Measurements from ENCODE around the gene RFX8. TPM values are rescaled to one million over a fixed set of nuclear protein-coding genes. Genes with fewer than 3 reads are reported as not detected.

RFX8 gene
- total and polyA plus RNA-seq, 4 experiments from 2014 or later = 1.2 to 1.3 TPM; not detected in 2

DNA sequence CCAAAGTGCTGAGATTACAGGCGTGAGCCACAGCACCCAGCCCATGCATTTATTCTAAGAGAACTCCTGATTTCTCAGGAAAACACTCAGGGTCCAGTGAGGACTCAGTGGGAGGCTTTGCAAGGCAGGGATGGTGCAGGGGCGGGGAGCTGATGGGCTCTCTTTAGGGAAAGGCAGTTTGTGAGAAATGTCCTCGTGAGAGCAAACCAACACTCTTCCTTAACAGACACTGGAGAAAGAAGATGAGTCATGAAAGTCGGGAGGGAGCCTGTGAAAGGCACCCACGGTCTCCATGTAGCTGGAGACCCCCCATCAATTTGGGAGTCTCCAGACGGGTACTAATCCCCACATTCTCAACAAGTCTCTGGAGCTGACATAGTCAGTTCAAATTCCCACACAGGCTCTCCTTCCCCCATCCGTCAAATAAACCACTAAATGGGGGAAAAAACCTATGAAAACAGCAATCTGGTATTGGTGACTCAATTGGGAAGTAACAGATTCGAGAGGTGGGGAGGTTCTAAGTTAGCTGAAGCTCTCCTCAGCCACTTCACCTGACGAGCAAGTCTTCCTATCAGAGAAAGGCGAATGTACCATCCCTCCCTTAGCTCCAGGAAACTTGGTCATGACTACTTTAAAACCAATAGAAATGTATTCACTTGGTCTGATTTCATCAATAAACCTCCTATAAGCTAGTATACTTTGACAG is 76.6 kb downstream of the RFX8 start:
- peaks cover 0 to 4% of the 10 kb centered on the region in 2 donors for H3K36me3 Mint-ChIP-seq
- Histone ChIP-seq H3K4me1 (ENCODE audit: insufficient read depth, low read length) (no peaks in the 10 kb centered on the region), H3K36me3 (ENCODE audit: insufficient read depth, low read length) (no peaks in the 10 kb centered on the region), H3K4me3 (ENCODE audit: low read length in 2 of 2) (no peak overlapping the region), H3K27ac (ENCODE audit: low read depth, low read length) (no peak overlapping the region), H3K9me3 (ENCODE audit: control insufficient read depth in 1 of 2, low read length in 2 of 2) (no peaks in the 10 kb centered on the region), H3K27me3 (ENCODE audit: insufficient read depth, low read length) (no peaks in the 10 kb centered on the region)
- H3K4me1 Mint-ChIP-seq = no peaks in the 10 kb centered on the region
- H3K27me3 Mint-ChIP-seq = peaks cover 13 to 19% of the 10 kb centered on the region in 2 donors
- DNase-seq = no peak
- no peaks in the 10 kb centered on the region for H3K9me3 Mint-ChIP-seq
- H3K4me3 Mint-ChIP-seq = no peak overlapping the region
- ChIA-PET CTCF (ENCODE audit: partially characterized antibody) (interaction anchor here (1.2 to 1.7 kb wide), 4 partner anchors 10 to 433 kb away, joined by 3 to 6 read pairs (median 3); no protein-coding TSS in a partner anchor), POLR2A (ENCODE audit: partially characterized antibody) (interaction anchor here (1.2 kb wide), 1 partner anchor 68 kb away, joined by 4 read pairs; no protein-coding TSS in a partner anchor)
- intact Hi-C loops (cut with micrococcal nuclease) = no loop called here
- H3K27ac Mint-ChIP-seq = no peak overlapping the region

DNA sequence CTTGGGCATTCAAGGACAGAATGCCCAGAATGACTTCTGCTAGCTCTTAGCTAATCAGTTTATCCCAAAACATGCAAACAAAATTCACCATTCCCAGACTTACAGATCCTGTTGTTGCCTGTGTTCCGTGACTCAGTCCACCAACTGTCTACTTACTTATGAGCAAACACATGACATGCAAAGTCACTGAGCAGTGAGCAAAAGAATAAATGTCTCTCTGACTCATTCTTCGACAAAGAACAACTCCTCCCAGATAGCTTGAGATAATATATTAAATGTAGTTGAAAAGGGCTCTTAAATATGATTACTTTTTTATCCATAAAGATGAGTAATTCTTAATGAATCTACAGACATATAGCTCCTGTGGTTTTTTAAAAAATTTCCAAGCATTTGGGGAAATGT is 78.6 kb downstream of the RFX8 start:
- CTCF ChIA-PET (ENCODE audit: partially characterized antibody) = interaction anchor here (1.2 kb wide), 1 partner anchor 10 kb away, joined by 4 read pairs; no protein-coding TSS in a partner anchor
- intact Hi-C loops (cut with micrococcal nuclease) = no loop called here
- H3K36me3 Mint-ChIP-seq = peaks cover 0 to 4% of the 10 kb centered on the region in 2 donors
- no peaks in the 10 kb centered on the region for H3K4me1 ChIP-seq (ENCODE audit: insufficient read depth, low read length)
- H3K27ac ChIP-seq (ENCODE audit: low read depth, low read length) = no peak overlapping the region
- no peaks in the 10 kb centered on the region for H3K9me3 ChIP-seq (ENCODE audit: control insufficient read depth in 1 of 2, low read length in 2 of 2)
- POLR2A ChIA-PET (ENCODE audit: partially characterized antibody) = no interaction called here
- no peaks in the 10 kb centered on the region for H3K27me3 ChIP-seq (ENCODE audit: insufficient read depth, low read length)
- H3K9me3 Mint-ChIP-seq = no peaks in the 10 kb centered on the region
- no peak overlapping the region for H3K4me3 Mint-ChIP-seq
- no peak for DNase-seq
- no peak overlapping the region for H3K4me3 ChIP-seq (ENCODE audit: low read length in 2 of 2)
- H3K27me3 Mint-ChIP-seq = peaks cover 13 to 23% of the 10 kb centered on the region in 2 donors
- peak overlapping the region in 2 of 7 donors; percentile 10 to 58 for H3K27ac Mint-ChIP-seq
- H3K36me3 ChIP-seq (ENCODE audit: insufficient read depth, low read length) = no peaks in the 10 kb centered on the region
- no peaks in the 10 kb centered on the region for H3K4me1 Mint-ChIP-seq

DNA sequence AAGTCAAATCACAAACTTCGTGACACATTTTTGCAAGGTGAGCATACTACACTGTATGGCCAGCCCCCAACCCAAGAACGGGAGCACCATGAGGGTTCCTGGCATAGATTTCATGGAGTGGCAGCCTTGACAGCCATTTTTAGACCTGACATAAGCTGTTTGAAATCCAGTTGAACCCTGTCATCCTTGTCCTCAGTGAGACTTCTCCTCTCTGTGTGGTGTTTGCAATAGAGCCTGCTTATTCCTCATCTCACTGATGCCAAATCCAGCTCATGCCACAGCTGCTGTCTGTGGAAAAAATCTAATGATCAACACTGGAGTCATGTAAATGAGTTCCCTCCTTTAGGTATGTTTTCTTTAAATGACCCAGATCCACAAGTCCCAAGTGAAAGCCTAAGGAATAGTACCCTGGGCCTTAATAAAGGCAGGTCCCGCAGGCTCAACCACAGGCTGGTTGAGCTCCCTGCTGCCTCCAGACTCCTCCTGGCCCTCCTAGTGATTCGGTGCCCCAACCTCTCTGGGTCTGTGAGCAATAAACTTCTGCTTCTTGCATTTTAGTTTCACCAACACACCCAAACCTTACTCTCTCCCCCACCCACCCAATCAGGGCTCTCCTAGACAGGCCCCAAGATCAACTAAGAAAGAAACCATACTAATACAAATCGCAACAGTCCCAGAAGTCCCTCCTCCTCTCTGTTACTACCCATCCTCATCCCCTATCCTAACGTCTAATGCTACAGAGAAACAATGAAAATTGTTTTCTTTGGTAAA is 79.2 kb downstream of the RFX8 start:
- Mint-ChIP-seq H3K4me3 (no peak overlapping the region), H3K27me3 (peaks cover 13 to 23% of the 10 kb centered on the region in 2 donors), H3K27ac (peak overlapping the region in 2 of 7 donors; percentile 10 to 58), H3K9me3 (no peaks in the 10 kb centered on the region), H3K4me1 (no peaks in the 10 kb centered on the region), H3K36me3 (peaks cover 0 to 4% of the 10 kb centered on the region in 2 donors)
- DNase-seq = no peak
- Histone ChIP-seq H3K9me3 (ENCODE audit: control insufficient read depth in 1 of 2, low read length in 2 of 2) (no peaks in the 10 kb centered on the region), H3K36me3 (ENCODE audit: insufficient read depth, low read length) (no peaks in the 10 kb centered on the region), H3K4me3 (ENCODE audit: low read length in 2 of 2) (no peak overlapping the region), H3K27ac (ENCODE audit: low read depth, low read length) (no peak overlapping the region), H3K4me1 (ENCODE audit: insufficient read depth, low read length) (no peaks in the 10 kb centered on the region), H3K27me3 (ENCODE audit: insufficient read depth, low read length) (no peaks in the 10 kb centered on the region)
- ChIA-PET CTCF (ENCODE audit: partially characterized antibody) (interaction anchor here (1.2 kb wide), 2 partner anchors 9 to 10 kb away, joined by 4 read pairs; no protein-coding TSS in a partner anchor), POLR2A (ENCODE audit: partially characterized antibody) (interaction anchor here (1.2 kb wide), 1 partner anchor 46 kb away, joined by 3 read pairs; no protein-coding TSS in a partner anchor)
- intact Hi-C loops (cut with micrococcal nuclease) = no loop called here

DNA sequence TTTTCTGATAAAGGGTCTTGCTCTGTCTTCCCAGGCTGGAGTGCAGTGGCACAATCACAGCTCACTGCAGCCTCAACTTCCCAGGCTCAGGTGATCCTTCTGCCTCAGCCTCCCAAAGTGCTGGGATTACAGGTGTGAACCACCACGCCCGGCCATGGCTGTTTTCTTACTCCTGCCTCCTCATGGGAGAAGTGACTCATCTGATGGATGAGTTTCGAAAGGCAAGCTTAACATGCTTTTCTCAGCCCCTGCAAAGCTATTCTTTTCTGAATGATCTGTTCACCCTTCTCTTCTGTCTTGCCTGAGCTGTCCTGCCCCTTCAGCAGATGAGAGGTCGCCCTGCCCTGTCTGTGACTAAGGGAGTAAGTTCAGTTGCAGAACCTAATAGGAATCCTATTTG is 86.7 kb downstream of the RFX8 start:
- intact Hi-C loops (cut with micrococcal nuclease) = loop anchor here (5.0 kb wide), 1 partner anchor 136 kb away; the partner anchor contains the start of gene CNOT11
- peak overlapping the region in 7 of 8 donors; percentile 13 to 75 (median 65) for H3K4me3 Mint-ChIP-seq
- no peak overlapping the region for H3K27ac ChIP-seq (ENCODE audit: low read depth, low read length)
- H3K4me1 ChIP-seq (ENCODE audit: insufficient read depth, low read length) = peaks cover 15% of the 10 kb centered on the region
- no peaks in the 10 kb centered on the region for H3K9me3 ChIP-seq (ENCODE audit: control insufficient read depth in 1 of 2, low read length in 2 of 2)
- H3K36me3 Mint-ChIP-seq = no peaks in the 10 kb centered on the region
- no peaks in the 10 kb centered on the region for H3K9me3 Mint-ChIP-seq
- ChIA-PET POLR2A (ENCODE audit: partially characterized antibody) (interaction anchor here (1.1 to 3.6 kb wide), 4 partner anchors 26 to 81 kb away, joined by 3 to 23 read pairs (median 16); no protein-coding TSS in a partner anchor), CTCF (ENCODE audit: partially characterized antibody) (interaction anchor here (0.7 to 5.6 kb wide), 21 partner anchors 9 to 444 kb away, joined by 3 to 124 read pairs (median 5); no protein-coding TSS in a partner anchor)
- DNase-seq = no peak
- H3K36me3 ChIP-seq (ENCODE audit: insufficient read depth, low read length) = no peaks in the 10 kb centered on the region
- peaks cover 17% of the 10 kb centered on the region for H3K27me3 ChIP-seq (ENCODE audit: insufficient read depth, low read length)
- peaks cover 30 to 39% of the 10 kb centered on the region in 2 donors for H3K27me3 Mint-ChIP-seq
- peaks cover 4 to 11% (median 8%) of the 10 kb centered on the region in 4 donors for H3K4me1 Mint-ChIP-seq
- no peak overlapping the region for H3K27ac Mint-ChIP-seq
- H3K4me3 ChIP-seq (ENCODE audit: low read length in 2 of 2) = no peak overlapping the region

DNA sequence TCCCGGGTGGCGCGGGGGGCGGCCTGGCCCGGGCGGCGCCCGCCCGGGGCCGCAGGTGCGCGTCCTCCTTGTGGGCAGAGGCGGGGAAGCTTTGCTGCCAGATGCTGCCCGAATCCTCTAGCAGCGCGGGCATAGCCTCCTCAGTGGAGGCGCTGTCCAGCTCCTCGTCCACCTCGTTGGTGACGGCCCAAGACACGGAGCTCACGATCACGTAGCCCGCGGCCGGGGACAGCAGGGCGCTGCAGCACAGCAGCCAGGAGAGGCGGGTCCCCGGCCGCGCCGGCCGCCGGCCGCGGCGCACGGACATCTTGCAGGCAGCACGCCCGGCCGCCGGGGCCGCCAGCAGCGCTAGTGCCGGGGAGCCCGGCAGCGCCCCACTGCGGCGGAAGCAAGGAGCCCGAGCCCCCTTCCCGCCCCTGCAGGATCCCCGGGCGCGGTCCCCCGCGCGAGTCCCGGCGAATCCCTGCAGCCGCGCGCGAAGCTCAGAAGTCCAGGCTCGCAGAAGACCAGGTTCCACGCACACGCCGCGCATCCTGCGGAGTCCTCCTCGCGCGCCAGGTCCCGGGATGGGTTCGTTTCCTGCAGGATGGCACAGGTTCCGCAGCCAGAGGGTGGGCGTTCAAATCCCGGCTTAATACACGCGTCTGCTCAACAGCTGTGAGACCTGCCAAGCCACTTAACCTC is 87.6 kb downstream of the RFX8 start, which contains the start of gene CREG2:
CREG2 (minus strand) TSS at position 353 of the 684 bp plus-strand sequence; CDS start at position 307, 46 bp downstream.
- H3K9me3 Mint-ChIP-seq = no peaks in the 10 kb centered on the region
- Histone ChIP-seq H3K27me3 (ENCODE audit: insufficient read depth, low read length) (peaks cover 17% of the 10 kb centered on the region), H3K4me1 (ENCODE audit: insufficient read depth, low read length) (peaks cover 15% of the 10 kb centered on the region), H3K4me3 (ENCODE audit: low read length in 2 of 2) (peak within 1 kb of the TSS in 1 of 2 donors; percentile 38), H3K9me3 (ENCODE audit: control insufficient read depth in 1 of 2, low read length in 2 of 2) (no peaks in the 10 kb centered on the region), H3K27ac (ENCODE audit: low read depth, low read length) (no peak within 1 kb of the TSS), H3K36me3 (ENCODE audit: insufficient read depth, low read length) (no peaks in the 10 kb centered on the region)
- H3K36me3 Mint-ChIP-seq = no peaks in the 10 kb centered on the region
- H3K27ac Mint-ChIP-seq = no peak within 1 kb of the TSS
- intact Hi-C loops (cut with micrococcal nuclease) = loop anchor here (1.0 to 5.0 kb wide), 4 partner anchors 45 to 375 kb away; partner anchors contain the start of gene CNOT11
- peaks cover 30 to 43% of the 10 kb centered on the region in 2 donors for H3K27me3 Mint-ChIP-seq
- CTCF ChIA-PET (ENCODE audit: partially characterized antibody) = interaction anchor here (0.6 to 5.6 kb wide), 24 partner anchors 8 to 445 kb away, joined by 3 to 124 read pairs (median 5); no protein-coding TSS in a partner anchor
- peak in 4 of 5 donors; percentile 56 to 63 (median 62) for DNase-seq
- H3K4me1 Mint-ChIP-seq = peaks cover 4 to 11% (median 8%) of the 10 kb centered on the region in 4 donors
- H3K4me3 Mint-ChIP-seq = peak within 1 kb of the TSS; percentile 75 to 89 (median 83)
- POLR2A ChIA-PET (ENCODE audit: partially characterized antibody) = interaction anchor here (1.1 to 3.6 kb wide), 6 partner anchors 25 to 134 kb away, joined by 3 to 23 read pairs (median 8); partner anchors contain the start of gene RNF149

DNA sequence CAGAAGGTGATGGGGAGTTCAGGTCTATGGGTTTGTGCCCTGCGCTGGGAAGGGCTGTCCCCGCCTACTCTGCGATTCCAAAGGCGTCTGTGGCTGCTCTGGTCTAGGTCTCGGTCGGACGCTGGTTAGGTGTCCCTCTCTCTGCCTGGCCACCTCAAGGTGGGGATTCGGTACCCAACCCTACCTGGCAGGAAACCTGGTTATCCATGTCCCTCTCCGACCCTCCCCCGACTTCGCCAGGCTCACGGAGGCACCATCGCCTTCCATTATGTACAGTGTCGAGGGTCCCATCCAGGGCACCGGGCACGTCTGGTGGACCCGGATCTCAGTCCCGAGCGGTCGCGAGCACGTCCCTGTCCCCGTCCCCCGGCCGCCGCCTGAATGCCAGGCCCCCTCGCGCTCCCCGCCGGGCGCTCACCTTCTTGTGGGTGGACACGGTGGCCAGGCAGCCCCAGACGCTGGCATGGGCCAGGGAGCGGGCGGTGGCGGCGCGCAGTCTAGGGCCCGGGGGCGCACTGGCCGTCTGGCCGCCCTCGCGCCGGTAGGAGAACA is 88.2 kb downstream of the RFX8 start:
- peak overlapping the region; percentile 60 to 77 (median 70) for H3K4me3 Mint-ChIP-seq
- Histone ChIP-seq H3K27me3 (ENCODE audit: insufficient read depth, low read length) (peaks cover 17% of the 10 kb centered on the region), H3K4me1 (ENCODE audit: insufficient read depth, low read length) (peaks cover 15% of the 10 kb centered on the region), H3K4me3 (ENCODE audit: low read length in 2 of 2) (peak overlapping the region in 1 of 2 donors; percentile 38), H3K9me3 (ENCODE audit: control insufficient read depth in 1 of 2, low read length in 2 of 2) (no peaks in the 10 kb centered on the region), H3K27ac (ENCODE audit: low read depth, low read length) (no peak overlapping the region), H3K36me3 (ENCODE audit: insufficient read depth, low read length) (no peaks in the 10 kb centered on the region)
- H3K27ac Mint-ChIP-seq = no peak overlapping the region
- ChIA-PET CTCF (ENCODE audit: partially characterized antibody) (interaction anchor here (0.6 to 5.6 kb wide), 18 partner anchors 8 to 777 kb away, joined by 3 to 124 read pairs (median 5); no protein-coding TSS in a partner anchor), POLR2A (ENCODE audit: partially characterized antibody) (interaction anchor here (1.1 to 3.6 kb wide), 6 partner anchors 24 to 133 kb away, joined by 3 to 23 read pairs (median 8); partner anchors contain the start of gene RNF149)
- no peaks in the 10 kb centered on the region for H3K9me3 Mint-ChIP-seq
- no peaks in the 10 kb centered on the region for H3K36me3 Mint-ChIP-seq
- peaks cover 30 to 43% of the 10 kb centered on the region in 2 donors for H3K27me3 Mint-ChIP-seq
- peaks cover 4 to 11% (median 8%) of the 10 kb centered on the region in 4 donors for H3K4me1 Mint-ChIP-seq
- DNase-seq = no peak
- intact Hi-C loops (cut with micrococcal nuclease) = loop anchor here (1.0 to 5.0 kb wide), 4 partner anchors 44 to 374 kb away; partner anchors contain the start of gene CNOT11

Measured in CD4-positive, alpha-beta memory T cell (primary cell).